ENCODE measurements around the gene GRHL1. TPM values are rescaled to one million over a fixed set of nuclear protein-coding genes. Genes with fewer than 3 reads are reported as not detected.

The GRHL1 gene
- total and polyA plus RNA-seq, 2 donors (not counting 1 experiment from before 2014, with no cell fraction given): 0.25 to 0.76 TPM

DNA sequence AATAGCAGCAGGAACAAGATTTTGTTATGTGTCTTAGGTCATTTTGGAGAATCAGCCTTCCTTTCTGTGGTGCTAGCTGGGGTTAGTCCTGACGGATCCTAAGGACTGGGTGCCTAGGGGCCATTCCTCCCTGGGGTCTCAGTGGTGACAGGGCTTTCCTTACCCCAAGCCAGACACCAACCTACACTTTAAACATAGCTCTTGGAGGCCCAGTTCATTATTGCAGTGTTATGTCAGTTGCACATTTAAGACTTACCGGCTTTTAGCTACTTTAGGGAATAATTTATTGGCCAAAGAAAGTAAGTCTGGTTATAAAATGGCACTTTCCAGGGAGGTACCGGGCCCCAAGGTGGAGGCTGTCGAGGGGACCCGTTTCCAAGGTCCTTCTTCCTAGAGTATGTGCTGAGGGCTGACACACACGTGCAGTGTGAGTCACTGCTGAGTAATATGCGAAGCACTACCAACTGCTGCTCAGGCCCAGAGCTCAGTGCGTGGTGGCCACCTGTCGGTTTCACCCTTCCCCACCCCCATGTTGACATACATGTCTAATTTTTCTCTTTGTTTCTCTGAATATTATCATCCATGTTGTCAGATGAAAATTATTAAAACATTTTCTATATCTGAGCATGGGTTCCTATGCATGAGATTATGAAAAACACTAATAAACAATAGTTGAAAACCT is 37.0 kb upstream of the GRHL1 start:
- Histone ChIP-seq H3K79me2 (ENCODE audit: control insufficient read depth, insufficient read depth, low read length) (no peaks in the 10 kb centered on the region), H4K20me1 (ENCODE audit: control insufficient read depth, insufficient read depth, low read length, poor library complexity, severe bottlenecking) (no peaks in the 10 kb centered on the region), H3K27ac (ENCODE audit: low read length in 2 of 2) (no peak overlapping the region), H3K9ac (ENCODE audit: low read length) (no peak overlapping the region), H3K4me1 (ENCODE audit: control insufficient read depth in 2 of 2, insufficient read depth in 2 of 2, low read length in 2 of 2) (no peaks in the 10 kb centered on the region), H3K27me3 (replicated peaks in 1 of 4; ENCODE audit: control extremely low read depth in 1 of 4, control insufficient read depth in 3 of 4, insufficient read depth in 4 of 4, low read length in 3 of 4) (no peaks in the 10 kb centered on the region), H3K36me3 (replicated peaks in 1 of 2; ENCODE audit: control extremely low read depth in 1 of 2, control insufficient read depth in 1 of 2, extremely low read depth in 1 of 2, insufficient read depth in 2 of 2, low read length in 1 of 2) (peaks cover 5 to 30% of the 10 kb centered on the region in 2 experiments), H3K4me3 (ENCODE audit: control extremely low read depth in 1 of 5, extremely low read depth in 1 of 5, insufficient read depth in 1 of 5, low read depth in 2 of 5, low read length in 4 of 5) (no peak overlapping the region), H3K9me3 (ENCODE audit: control extremely low read depth in 1 of 3, control insufficient read depth in 2 of 3, insufficient read depth in 1 of 3, low read length in 2 of 3) (no peaks in the 10 kb centered on the region), H3K4me2 (replicated peaks; ENCODE audit: low read depth, low read length, poor library complexity, severe bottlenecking) (no peak overlapping the region), H2AFZ (ENCODE audit: insufficient read depth, low read depth, low read length, poor library complexity, severe bottlenecking) (no peak overlapping the region)
- DNase-seq (no peak), ATAC-seq (ENCODE audit: low read depth) (no peak)
- ChIA-PET CTCF (interaction anchor here (1.9 kb wide), 1 partner anchor 70 kb away, joined by 8 read pairs; no protein-coding TSS in a partner anchor), POLR2A (no interaction called here)
- no peaks in the 10 kb centered on the region for H3K4me1 Mint-ChIP-seq
- H3K27ac Mint-ChIP-seq: no peak overlapping the region
- TF ChIP-seq CTCF (IDR thresholded peaks at IDR 0.05) (no peak), EZH2 (IDR thresholded peaks at IDR 0.05; ENCODE audit: borderline replicate concordance, insufficient read depth, low read depth, low read length, poor library complexity, severe bottlenecking) (no peak)
- intact Hi-C loops (cut with micrococcal nuclease): no loop called here
- no peak overlapping the region for H3K4me3 Mint-ChIP-seq
- WGBS (ENCODE audit: insufficient coverage): 92% methylated on average over 4 of the region's 9 CpGs
- no peaks in the 10 kb centered on the region for H3K9me3 Mint-ChIP-seq (ENCODE audit: insufficient read depth)
- no peaks in the 10 kb centered on the region for H3K27me3 Mint-ChIP-seq

DNA sequence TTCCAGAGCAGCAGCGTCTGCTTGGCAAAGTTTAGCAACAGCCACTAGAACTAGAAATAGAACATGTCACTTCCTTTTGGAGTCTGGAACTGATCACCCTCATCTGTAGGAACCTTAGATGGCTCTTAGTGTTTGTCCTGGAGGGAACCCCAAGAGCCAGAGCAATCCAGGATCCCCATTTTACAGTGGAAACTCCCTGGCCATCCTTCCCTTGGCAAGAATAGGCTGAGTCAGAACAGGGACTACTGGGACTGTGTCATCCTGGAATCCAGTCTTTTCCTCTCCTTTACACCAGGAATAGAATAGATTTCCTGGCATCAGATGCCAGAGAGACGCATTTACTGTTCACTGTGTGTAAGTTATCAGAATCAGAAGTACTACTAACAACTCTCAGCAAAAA is 33.2 kb upstream of the GRHL1 start:
- WGBS (ENCODE audit: insufficient coverage): 83% methylated on average over 1 of the region's 2 CpGs
- CTCF ChIA-PET: no interaction called here
- Histone ChIP-seq H3K9ac (ENCODE audit: low read length) (no peak overlapping the region), H2AFZ (ENCODE audit: insufficient read depth, low read depth, low read length, poor library complexity, severe bottlenecking) (no peak overlapping the region), H3K79me2 (ENCODE audit: control insufficient read depth, insufficient read depth, low read length) (no peaks in the 10 kb centered on the region), H3K27ac (ENCODE audit: low read length in 2 of 2) (no peak overlapping the region), H3K27me3 (replicated peaks in 1 of 4; ENCODE audit: control extremely low read depth in 1 of 4, control insufficient read depth in 3 of 4, insufficient read depth in 4 of 4, low read length in 3 of 4) (no peaks in the 10 kb centered on the region), H3K36me3 (replicated peaks in 1 of 2; ENCODE audit: control extremely low read depth in 1 of 2, control insufficient read depth in 1 of 2, extremely low read depth in 1 of 2, insufficient read depth in 2 of 2, low read length in 1 of 2) (peaks cover 7 to 29% of the 10 kb centered on the region in 2 experiments), H3K4me2 (replicated peaks; ENCODE audit: low read depth, low read length, poor library complexity, severe bottlenecking) (no peak overlapping the region), H3K4me1 (ENCODE audit: control insufficient read depth in 2 of 2, insufficient read depth in 2 of 2, low read length in 2 of 2) (no peaks in the 10 kb centered on the region), H4K20me1 (ENCODE audit: control insufficient read depth, insufficient read depth, low read length, poor library complexity, severe bottlenecking) (no peaks in the 10 kb centered on the region), H3K9me3 (ENCODE audit: control extremely low read depth in 1 of 3, control insufficient read depth in 2 of 3, insufficient read depth in 1 of 3, low read length in 2 of 3) (no peaks in the 10 kb centered on the region), H3K4me3 (ENCODE audit: control extremely low read depth in 1 of 5, extremely low read depth in 1 of 5, insufficient read depth in 1 of 5, low read depth in 2 of 5, low read length in 4 of 5) (no peak overlapping the region)
- POLR2A ChIA-PET: interaction anchor here (0.6 kb wide), 1 partner anchor 779 kb away, joined by 3 read pairs; no protein-coding TSS in a partner anchor
- Mint-ChIP-seq H3K27me3 (no peaks in the 10 kb centered on the region), H3K27ac (no peak overlapping the region), H3K4me3 (no peak overlapping the region), H3K9me3 (ENCODE audit: insufficient read depth) (no peaks in the 10 kb centered on the region), H3K4me1 (no peaks in the 10 kb centered on the region)
- intact Hi-C loops (cut with micrococcal nuclease): no loop called here
- no peak for TF ChIP-seq EZH2 (IDR thresholded peaks at IDR 0.05; ENCODE audit: borderline replicate concordance, insufficient read depth, low read depth, low read length, poor library complexity, severe bottlenecking)
- no peak for DNase-seq
- ATAC-seq (ENCODE audit: low read depth): no peak
